GM12875 (cell line): Measurements from ENCODE around the gene MAGI2.

Experiments used
- H3K4me3 ChIP-seq: one replicate; pipeline ENCODE4 v1.5.1; 2011; ENCODE audit warnings: low read depth, low read length, control low read depth
- CTCF ChIP-seq: IDR thresholded peaks from 2 replicates; pipeline ENCODE4 v1.5.1; 2011; ENCODE audit warnings: low read depth, mild to moderate bottlenecking, control low read depth, inconsistent platforms, low read length, moderate library complexity, borderline replicate concordance; ENCODE audit not compliant: insufficient read depth

The MAGI2 gene

DNA sequence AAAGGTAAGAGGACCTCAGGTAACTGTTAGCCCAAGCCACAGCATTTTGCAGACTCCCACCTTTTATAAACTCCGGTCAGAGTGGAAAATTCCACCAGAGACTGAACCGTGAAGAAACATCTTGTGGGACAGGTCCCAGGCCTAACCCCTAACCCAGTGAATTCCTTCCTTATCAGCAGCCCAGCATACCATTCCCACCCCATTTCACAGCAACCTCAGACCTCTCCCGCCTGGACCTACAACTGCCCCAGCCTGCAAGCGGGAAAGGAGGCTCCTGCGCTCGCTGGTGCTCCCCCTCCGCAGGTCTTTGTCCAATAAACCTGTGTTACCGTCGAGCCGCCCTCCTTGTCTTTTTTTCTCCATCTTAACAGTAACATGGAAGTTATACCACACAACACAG, 736.6 kb downstream of the MAGI2 start:
- TF ChIP-seq CTCF = no peak

DNA sequence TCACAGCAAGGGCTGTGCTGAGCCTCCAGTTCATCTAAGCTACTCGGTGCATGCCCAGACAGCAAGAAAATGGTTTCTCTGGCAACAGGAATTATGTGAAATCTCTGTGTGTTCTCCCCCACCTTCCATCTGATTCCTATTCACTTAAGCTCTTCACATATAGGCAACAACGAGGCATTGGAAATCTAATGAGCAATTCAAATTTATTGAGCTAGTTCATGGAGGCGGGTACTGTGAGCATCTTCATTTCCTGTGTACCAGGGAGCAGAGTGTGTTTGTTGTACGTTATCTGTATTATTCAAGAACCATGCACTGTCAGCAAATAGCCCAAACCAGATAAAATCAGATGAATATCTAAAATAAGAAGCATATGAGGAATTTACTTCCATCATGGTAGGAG, 739.1 kb downstream of the MAGI2 start:
- no peak overlapping the region for H3K4me3 ChIP-seq
- TF ChIP-seq CTCF = no peak

More for the DNA sequence above, 736.6 kb downstream of the MAGI2 start:
- H3K4me3 ChIP-seq = no peak overlapping the region

DNA sequence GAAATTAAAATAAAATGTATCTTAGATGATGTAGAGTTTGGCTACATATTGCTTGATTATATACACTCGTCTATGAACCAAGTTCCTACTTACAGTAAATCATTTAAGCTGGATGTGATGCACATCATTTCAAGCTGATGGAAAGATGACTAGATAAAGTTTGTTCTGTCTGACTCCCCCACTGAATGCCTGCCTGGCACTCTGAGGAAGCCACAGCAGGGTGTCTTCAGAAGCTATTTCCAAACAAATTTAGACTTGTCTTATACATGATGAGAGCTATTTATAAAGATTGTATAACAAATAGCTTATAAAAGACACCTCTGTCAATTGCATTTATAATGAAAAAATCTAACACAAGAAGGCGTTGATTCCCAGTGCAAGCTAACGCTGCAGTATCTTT, 741.4 kb downstream of the MAGI2 start:
- TF ChIP-seq CTCF = no peak
- H3K4me3 ChIP-seq = no peak overlapping the region

DNA sequence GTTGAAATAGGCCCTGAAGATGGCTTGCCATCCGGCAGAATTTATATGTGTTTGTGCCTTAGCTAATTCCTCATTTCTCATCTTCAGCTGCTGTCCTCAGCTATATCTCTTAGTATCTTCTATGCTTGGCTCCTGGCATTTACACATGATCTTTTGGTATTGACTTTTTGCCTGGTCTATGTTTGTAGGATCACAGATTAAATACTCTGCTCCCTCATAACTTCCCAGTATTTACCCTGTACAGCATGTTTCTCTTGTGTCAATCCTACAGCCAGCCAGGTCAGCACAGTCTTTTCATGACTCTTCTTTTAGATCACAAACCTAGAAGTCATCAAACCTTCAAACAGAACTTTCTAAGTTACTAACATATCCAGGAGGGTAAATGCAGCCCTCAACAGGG, 743.8 kb downstream of the MAGI2 start:
- no peak overlapping the region for H3K4me3 ChIP-seq
- no peak for TF ChIP-seq CTCF

DNA sequence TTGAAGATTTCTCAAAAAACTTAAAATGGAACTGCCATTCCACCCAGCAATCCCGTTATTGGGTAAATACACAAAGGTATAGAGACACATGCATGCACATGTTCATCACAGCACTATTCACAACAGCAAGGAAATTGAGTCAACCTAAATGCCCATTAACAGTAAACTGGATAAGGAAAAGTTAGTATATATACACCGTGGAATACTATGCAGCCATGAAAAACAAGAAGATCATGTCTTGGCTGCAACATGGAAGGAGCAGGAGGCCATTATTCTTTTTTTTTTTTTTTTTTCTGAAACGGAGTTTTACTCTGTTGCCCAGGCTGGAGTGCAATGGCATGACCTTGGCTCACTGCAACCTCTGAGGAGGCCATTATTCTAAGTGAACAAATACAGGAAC, 749.0 kb downstream of the MAGI2 start:
- H3K4me3 ChIP-seq = no peak overlapping the region

GRCh38 chr7:78703391-78703790, 750.1 kb downstream of the MAGI2 start:
- no peak for TF ChIP-seq CTCF
- no peak overlapping the region for H3K4me3 ChIP-seq

More for the DNA sequence above, 749.0 kb downstream of the MAGI2 start:
- no peak for TF ChIP-seq CTCF

- H3K4me3 ChIP-seq = no peak overlapping the region
- TF ChIP-seq CTCF = no peak
Observed at GRCh38 chr7:78702770-78703169, 750.7 kb downstream of the MAGI2 start.
